Measurements from ENCODE around the gene MAGEA11. TPM values are rescaled to one million over a fixed set of nuclear protein-coding genes. Genes with fewer than 3 reads are reported as not detected.
"Not testable (repeated sequence)": the region's sequence is repeated elsewhere in the genome, so short reads cannot be mapped to it uniquely, and the experiment has no call there.

MAGEA11 gene
- total RNA-seq, 1 donor from 2014 or later: 0.17 TPM

- H3K9me3 Mint-ChIP-seq: no peaks in the 10 kb centered on the region
- TF ChIP-seq CTCF (conservative IDR thresholded peaks at IDR 0.05): no peak
- no peaks in the 10 kb centered on the region for H3K4me1 Mint-ChIP-seq (ENCODE audit: unreplicated experiment)
- DNase-seq (ENCODE audit: extremely low spot score, unreplicated experiment): no peak
- no peaks in the 10 kb centered on the region for H3K36me3 Mint-ChIP-seq
- H3K27ac Mint-ChIP-seq: no peak overlapping the region
- H3K27me3 Mint-ChIP-seq: no peaks in the 10 kb centered on the region
- H3K4me3 Mint-ChIP-seq: no peak overlapping the region
Observed at GRCh38 chrX:149721778-149722177, 9.9 kb downstream of the MAGEA11 start.

- not testable (repeated sequence) for H3K4me1 Mint-ChIP-seq (ENCODE audit: unreplicated experiment); H3K27ac Mint-ChIP-seq; H3K36me3 Mint-ChIP-seq; DNase-seq (ENCODE audit: extremely low spot score, unreplicated experiment); H3K27me3 Mint-ChIP-seq; H3K4me3 Mint-ChIP-seq; H3K9me3 Mint-ChIP-seq
Observed at GRCh38 chrX:149723583-149724118, 11.8 kb downstream of the MAGEA11 start.

- DNase-seq (ENCODE audit: extremely low spot score, unreplicated experiment); H3K27ac Mint-ChIP-seq; H3K4me3 Mint-ChIP-seq; H3K4me1 Mint-ChIP-seq (ENCODE audit: unreplicated experiment); H3K27me3 Mint-ChIP-seq; H3K36me3 Mint-ChIP-seq; H3K9me3 Mint-ChIP-seq: not testable (repeated sequence)
Observed at GRCh38 chrX:149727308-149727707, 15.4 kb downstream of the MAGEA11 start.

DNA sequence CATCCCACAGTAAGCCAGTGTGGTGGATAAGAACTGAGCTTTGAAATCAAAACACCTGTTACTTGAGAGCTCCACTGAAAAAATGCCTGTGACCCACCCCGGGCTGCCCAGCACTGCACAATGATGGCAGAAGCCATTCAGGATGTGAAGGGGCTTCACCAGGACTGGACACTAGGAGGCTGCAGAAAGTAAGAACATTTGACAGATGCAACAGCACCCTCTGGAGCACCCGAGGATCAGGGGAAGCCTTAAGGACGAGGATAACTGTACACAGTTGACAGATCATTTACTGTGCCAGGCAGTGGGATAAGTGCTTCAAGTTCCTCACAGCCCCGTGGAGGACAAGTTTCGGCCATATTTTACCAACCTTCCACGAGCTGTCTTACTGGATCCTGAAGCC lies 30.4 kb downstream of the MAGEA11 start:
- H3K36me3 Mint-ChIP-seq; DNase-seq (ENCODE audit: extremely low spot score, unreplicated experiment): not testable (repeated sequence)

DNA sequence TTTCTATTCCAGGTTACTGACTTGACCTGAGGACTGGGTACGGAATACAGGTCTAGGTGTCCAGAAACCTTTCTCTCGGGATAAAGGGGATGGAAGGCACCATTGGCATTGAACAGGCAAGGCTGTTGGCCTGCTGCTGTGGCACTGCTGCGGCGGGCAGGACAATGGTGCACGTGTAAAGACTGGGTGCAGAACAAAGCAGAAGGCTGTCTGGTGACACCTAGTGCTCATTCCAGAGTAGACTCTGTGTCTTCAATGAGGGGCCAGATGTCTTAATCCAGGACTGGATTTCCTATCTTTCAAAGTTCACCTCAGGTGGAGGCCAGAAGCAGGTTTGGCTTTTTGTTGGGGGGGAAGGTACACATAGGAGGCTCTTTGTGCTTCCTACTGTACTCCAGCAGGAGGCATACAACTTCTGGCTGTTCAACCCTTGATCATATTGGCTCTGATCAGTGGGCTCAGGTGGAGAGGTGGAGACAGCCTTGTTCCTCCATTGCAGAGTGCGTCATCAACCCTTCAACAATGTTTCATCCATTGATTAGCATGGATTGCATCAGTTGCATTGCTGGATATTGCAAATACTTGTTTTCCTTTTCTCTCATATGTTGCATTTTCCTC lies 34.6 kb downstream of the MAGEA11 start:
- H3K9me3 Mint-ChIP-seq; H3K4me3 Mint-ChIP-seq; H3K27me3 Mint-ChIP-seq; DNase-seq (ENCODE audit: extremely low spot score, unreplicated experiment); H3K4me1 Mint-ChIP-seq (ENCODE audit: unreplicated experiment); H3K36me3 Mint-ChIP-seq; H3K27ac Mint-ChIP-seq: not testable (repeated sequence)

More for the DNA sequence above, 30.4 kb downstream of the MAGEA11 start:
- not testable (repeated sequence) for H3K4me3 Mint-ChIP-seq; H3K27ac Mint-ChIP-seq; H3K27me3 Mint-ChIP-seq; H3K4me1 Mint-ChIP-seq (ENCODE audit: unreplicated experiment); H3K9me3 Mint-ChIP-seq

DNA sequence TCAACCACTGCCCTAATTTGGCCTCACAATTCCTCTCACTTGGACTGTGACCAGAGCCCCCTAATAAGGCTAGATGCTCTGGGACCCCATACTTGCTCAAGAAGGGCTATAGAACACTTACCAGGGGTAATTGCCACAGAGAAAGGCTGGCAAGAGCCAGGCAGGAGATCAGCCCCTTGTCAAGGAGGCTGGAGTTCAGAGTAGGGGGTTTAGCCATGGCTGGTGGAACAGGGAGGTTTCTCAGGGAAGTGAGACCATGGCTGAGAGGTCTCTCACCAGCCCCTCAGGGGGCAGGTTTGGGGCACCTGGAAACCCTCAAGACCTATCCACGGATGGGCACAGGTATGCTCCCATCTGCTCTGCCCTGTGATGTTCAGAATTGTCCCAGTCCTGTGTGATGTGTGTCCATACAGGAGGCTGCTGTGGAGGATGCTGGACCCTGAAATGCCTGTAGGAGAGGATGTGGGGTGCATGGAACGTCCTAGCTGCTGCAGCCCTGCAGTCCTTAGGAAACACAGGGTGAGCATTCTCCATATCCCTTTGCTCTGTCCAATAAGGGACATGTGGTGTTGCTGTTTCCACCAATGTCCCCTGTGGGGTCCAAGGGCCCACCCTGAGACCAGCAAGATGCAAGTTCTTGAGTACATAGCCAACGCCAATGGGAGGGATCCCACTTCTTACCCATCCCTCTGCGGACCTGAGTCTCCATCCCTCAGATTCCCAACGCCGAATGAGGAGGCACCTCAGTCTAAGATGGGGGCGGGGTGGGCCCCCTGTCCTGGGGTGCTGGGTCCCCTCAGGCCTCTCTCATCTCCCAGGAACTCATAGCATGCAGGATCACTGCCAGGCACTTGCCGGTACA lies 45.6 kb downstream of the MAGEA11 start:
- no peak for DNase-seq (ENCODE audit: extremely low spot score, unreplicated experiment)
- Mint-ChIP-seq H3K27ac (no peak overlapping the region), H3K36me3 (no peaks in the 10 kb centered on the region), H3K4me3 (no peak overlapping the region), H3K9me3 (peaks cover 4% of the 10 kb centered on the region), H3K4me1 (ENCODE audit: unreplicated experiment) (no peaks in the 10 kb centered on the region), H3K27me3 (no peaks in the 10 kb centered on the region)
- TF ChIP-seq CTCF (conservative IDR thresholded peaks at IDR 0.05): no peak

DNA sequence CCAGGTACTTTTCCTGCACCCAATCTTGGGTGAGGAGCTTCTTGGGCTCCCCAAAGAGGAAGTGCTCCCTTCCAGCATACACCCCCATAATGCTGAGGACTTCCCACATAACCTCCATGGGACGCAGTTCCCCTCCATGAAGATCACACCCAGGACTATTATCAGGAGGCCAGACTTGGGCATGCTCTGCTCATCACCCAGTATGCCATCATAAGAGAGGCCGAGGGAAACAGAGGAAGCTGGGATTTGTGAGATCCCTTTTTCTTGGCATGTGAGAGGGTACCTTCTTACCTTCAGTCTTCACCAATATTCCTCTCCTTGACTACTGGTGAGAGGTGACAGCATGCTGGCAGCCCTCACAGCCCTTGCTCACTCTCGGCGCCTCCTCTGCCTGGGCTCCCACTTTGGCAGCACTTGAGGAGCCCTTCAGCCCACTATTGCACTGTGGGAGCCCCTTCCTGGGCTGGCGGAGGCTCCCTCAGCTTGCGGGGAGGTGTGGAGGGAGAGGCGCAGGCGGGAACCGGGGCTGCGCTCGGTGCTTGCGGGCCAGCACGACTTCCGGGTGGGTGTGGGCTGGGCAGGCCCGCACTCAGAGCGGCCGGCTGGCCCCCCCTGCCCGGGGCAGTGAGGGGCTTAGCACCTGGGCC lies 46.3 kb downstream of the MAGEA11 start:
- Mint-ChIP-seq H3K36me3 (no peaks in the 10 kb centered on the region), H3K9me3 (peaks cover 4% of the 10 kb centered on the region), H3K27me3 (no peaks in the 10 kb centered on the region), H3K4me1 (ENCODE audit: unreplicated experiment) (no peaks in the 10 kb centered on the region), H3K27ac (no peak overlapping the region), H3K4me3 (no peak overlapping the region)
- no peak for DNase-seq (ENCODE audit: extremely low spot score, unreplicated experiment)
- no peak for TF ChIP-seq CTCF (conservative IDR thresholded peaks at IDR 0.05)

GRCh38 chrX:149758715-149759078 lies 46.8 kb downstream of the MAGEA11 start:
- not testable (repeated sequence) for H3K27me3 Mint-ChIP-seq; H3K36me3 Mint-ChIP-seq; H3K4me1 Mint-ChIP-seq (ENCODE audit: unreplicated experiment); DNase-seq (ENCODE audit: extremely low spot score, unreplicated experiment); H3K9me3 Mint-ChIP-seq; H3K4me3 Mint-ChIP-seq; H3K27ac Mint-ChIP-seq

Data from type B pancreatic cell (in vitro differentiated cells).